Heart right ventricle (tissue), 16 donors: ENCODE results near the gene SLC15A3. TPM values are rescaled to one million over a fixed set of nuclear protein-coding genes. Genes with fewer than 3 reads are reported as not detected.

Experiments
- ATAC-seq, 8 donors: fragments of 200-7000 bp; cut with Tn5 transposase; one replicate each; pipeline ENCODE4 v1.9.1; 2020; ENCODE audit warnings: mild to moderate bottlenecking in 8 of 8, moderate library complexity in 8 of 8, moderate number of reproducible peaks in 1 of 8
- DNase-seq, 2 donors: peaks; one replicate each; pipeline ENCODE4 v3.0.0-alpha.2; 2020
- H3K27ac ChIP-seq, 10 donors: fragments of 200-600 bp; sonication (generic) in 2 of 10; one replicate each; pipeline versions ENCODE4 v1.5.0 to v1.8.0; 2020 to 2022; ENCODE audit warnings: mild to moderate bottlenecking in 3 of 10
- H3K27me3 ChIP-seq, 7 donors: fragments of 200-600 bp; one replicate each; pipeline ENCODE4 v1.8.0; 2021 to 2022; ENCODE audit warnings: mild to moderate bottlenecking in 2 of 7
- H3K36me3 ChIP-seq, 9 donors: fragments of 200-600 bp; sonication (generic) in 1 of 9; one replicate each; pipeline versions ENCODE4 v1.5.0 to v1.8.0; 2020 to 2022; ENCODE audit warnings: mild to moderate bottlenecking in 2 of 9
- H3K4me1 ChIP-seq, 9 donors: fragments of 200-600 bp; sonication (generic) in 1 of 9; one replicate each; pipeline versions ENCODE4 v1.5.0 to v1.8.0; 2020 to 2022; ENCODE audit warnings: mild to moderate bottlenecking in 4 of 9
- H3K4me3 ChIP-seq, 10 donors: fragments of 200-600 bp; sonication (generic) in 2 of 10; one replicate each; pipeline versions ENCODE4 v1.5.0 to v1.8.0; 2020 to 2022; ENCODE audit warnings: mild to moderate bottlenecking in 7 of 10, moderate library complexity in 2 of 10
- H3K9me3 ChIP-seq, 11 donors: fragments of 200-600 bp in 10 of 11; sonication (generic) in 2 of 11; one replicate each; pipeline versions ENCODE4 v1.5.0 to v1.8.0; 2013 to 2022; ENCODE audit warnings: mild to moderate bottlenecking in 2 of 11, control low read depth in 1 of 11, moderate library complexity in 1 of 11
- WGBS, 2 donors: extraction: QIAGEN DNeasy Blood & Tissue Kit; methylation state at CpG; one replicate each; pipeline ENCODE4 v1.1.7; 2013; ENCODE audit warnings: inconsistent platforms in 1 of 2; 5-methylcytosine and 5-hydroxymethylcytosine counted together
- intact Hi-C, 10 donors: fragments of 100-400 bp; cut with DNase I; formaldehyde crosslinking; loops; one replicate each; pipeline versions ENCODE4 v1.11.1 to v1.14.2; 2022
- polyA plus RNA-seq, 2 donors: library from polyadenylated mRNA; stranded (reverse); fragments of 200-250 nt; gene quantifications; one replicate each; pipeline ENCODE4 v1.2.3, GENCODE V29; 2013
- total RNA-seq, 10 donors: library from RNA; stranded (reverse); fragmentation: NEBNext Ultra II Directional in 3 of 10; extraction: Animal tissue kit (Norgen Biotek cat#: 25700) in 3 of 10; gene quantifications; one replicate each; pipeline versions ENCODE4 v1.2.1 to v1.2.4, GENCODE V29; 2021 to 2023
- TF ChIP-seq, protein P1 (sequence below), 9 donors: fragments of 200-600 bp; sonication (generic) in 2 of 9; IDR thresholded peaks; one replicate each; pipeline versions ENCODE4 v1.5.0 to v1.8.0; 2021 to 2022; ENCODE audit warnings: antibody characterized with exemption in 9 of 9, mild to moderate bottlenecking in 5 of 9, moderate library complexity in 1 of 9
- donor health status: Arrhythmogenic right ventricular cardiomyopathy.
- donor health status: ischemic (EF 13 %, LVEDD 7.1; RV severe dilation, severe dysfunction).
- donor health status: healthy with polysubstance abuse.
- donor health status: DM: no; HTN: yes; CAD: no.
- donor health status: DM: no; HTN: no; CAD: no.
- donor health status: ischemic (EF 25% LVEDD 6.9; RV normal size, moderate dysfunction).
- donor health status: ischemic (EF 25% LVEDD 5.7; RV mildly dilated, moderate dysfunction).
- donor health status: healthy.
- donor health status: DM: yes; HTN: yes; CAD: no.
- donor health status: Ischemic cardiomyopathy.
- donor health status: ischemic (EF 35%, LVEDD 5.7; RV mildly dilated, moderate dysfunction).
- donor health status: nonischemic (EF 11% LVEDD 7.7; RV severe dilation, severe dysfunction).
- donor health status: DM: yes; HTN: yes; CAD: no.
- donor health status: PGD.
- donor health status: ischemic (EF 29% LVEDD 5.4; RV normal size, mild dysfunction).
- donor health status: nonischemic (EF 23%, LVEDD 6.1; RV moderate dilation, normal function).

Gene SLC15A3
- total and polyA plus RNA-seq, 12 donors: 9.5 to 52.4 (median 19.5) TPM

- H3K4me3 ChIP-seq: no peak overlapping the region
- ATAC-seq: no peak
- TF ChIP-seq, protein P1, sequence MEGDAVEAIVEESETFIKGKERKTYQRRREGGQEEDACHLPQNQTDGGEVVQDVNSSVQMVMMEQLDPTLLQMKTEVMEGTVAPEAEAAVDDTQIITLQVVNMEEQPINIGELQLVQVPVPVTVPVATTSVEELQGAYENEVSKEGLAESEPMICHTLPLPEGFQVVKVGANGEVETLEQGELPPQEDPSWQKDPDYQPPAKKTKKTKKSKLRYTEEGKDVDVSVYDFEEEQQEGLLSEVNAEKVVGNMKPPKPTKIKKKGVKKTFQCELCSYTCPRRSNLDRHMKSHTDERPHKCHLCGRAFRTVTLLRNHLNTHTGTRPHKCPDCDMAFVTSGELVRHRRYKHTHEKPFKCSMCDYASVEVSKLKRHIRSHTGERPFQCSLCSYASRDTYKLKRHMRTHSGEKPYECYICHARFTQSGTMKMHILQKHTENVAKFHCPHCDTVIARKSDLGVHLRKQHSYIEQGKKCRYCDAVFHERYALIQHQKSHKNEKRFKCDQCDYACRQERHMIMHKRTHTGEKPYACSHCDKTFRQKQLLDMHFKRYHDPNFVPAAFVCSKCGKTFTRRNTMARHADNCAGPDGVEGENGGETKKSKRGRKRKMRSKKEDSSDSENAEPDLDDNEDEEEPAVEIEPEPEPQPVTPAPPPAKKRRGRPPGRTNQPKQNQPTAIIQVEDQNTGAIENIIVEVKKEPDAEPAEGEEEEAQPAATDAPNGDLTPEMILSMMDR (IDR thresholded peaks at IDR 0.05): no peak
- DNase-seq: no peak
- peaks cover 4 to 24% (median 21%) of the 10 kb centered on the region in 9 donors for H3K4me1 ChIP-seq
- no peaks in the 10 kb centered on the region for H3K9me3 ChIP-seq
- no peak overlapping the region for H3K27ac ChIP-seq
- H3K36me3 ChIP-seq: peaks cover 0 to 25% (median 0%) of the 10 kb centered on the region in 9 donors
- intact Hi-C loops: no loop called here
- H3K27me3 ChIP-seq: peaks cover 0 to 42% (median 12%) of the 10 kb centered on the region in 7 donors
- WGBS, 2 donors: 95% methylated on average over 20 of the region's 20 CpGs
Observed at GRCh38 chr11:60928563-60929001, 23.4 kb downstream of the SLC15A3 start.

- no peak for DNase-seq
Observed at GRCh38 chr11:60927600-60927999, 24.4 kb downstream of the SLC15A3 start.

DNA sequence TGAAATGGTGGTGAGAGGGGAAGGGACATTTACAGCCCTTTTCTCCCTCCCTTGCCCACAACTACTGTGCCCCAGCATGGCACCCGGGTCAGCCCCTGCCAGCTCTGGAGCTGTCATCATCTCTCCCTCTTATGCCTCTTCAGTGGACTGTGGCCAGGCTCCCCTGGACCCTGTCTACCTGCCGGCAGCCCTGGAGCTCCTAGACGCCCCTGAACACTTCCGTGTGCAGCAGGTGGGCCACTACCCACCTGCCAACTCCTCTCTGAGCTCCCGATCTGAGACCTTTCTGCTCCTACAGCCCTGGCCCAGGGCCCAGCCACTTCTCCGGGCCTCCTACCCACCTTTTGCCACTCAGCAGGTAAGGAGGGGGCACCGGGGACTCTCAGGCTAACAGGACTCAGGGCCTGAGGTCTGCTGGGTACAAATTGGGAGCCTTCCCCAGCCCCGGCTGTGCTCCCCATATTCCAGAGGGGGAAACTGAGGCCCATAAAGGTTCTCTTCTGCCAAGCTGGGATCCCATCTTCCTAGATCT lies 24.8 kb downstream of the SLC15A3 start:
- Histone ChIP-seq H3K27ac (no peak overlapping the region), H3K4me3 (no peak overlapping the region), H3K4me1 (peaks cover 4 to 29% (median 22%) of the 10 kb centered on the region in 9 donors), H3K9me3 (no peaks in the 10 kb centered on the region), H3K27me3 (peaks cover 0 to 46% (median 12%) of the 10 kb centered on the region in 7 donors), H3K36me3 (peaks cover 0 to 36% (median 9%) of the 10 kb centered on the region in 9 donors)
- ATAC-seq: no peak
- DNase-seq: no peak
- intact Hi-C loops: no loop called here
- 91 to 94% methylated on average over 8 of the region's 8 CpGs for whole genome bisulfite sequencing, 2 donors
- TF ChIP-seq, protein P1 (IDR thresholded peaks at IDR 0.05): no peak

More at GRCh38 chr11:60927600-60927999, 24.4 kb downstream of the SLC15A3 start:
- H3K4me1 ChIP-seq: peaks cover 4 to 29% (median 22%) of the 10 kb centered on the region in 9 donors
- peaks cover 0 to 33% (median 6%) of the 10 kb centered on the region in 9 donors for H3K36me3 ChIP-seq
- no peak for ATAC-seq
- peaks cover 0 to 46% (median 12%) of the 10 kb centered on the region in 7 donors for H3K27me3 ChIP-seq
- 87 to 89% methylated on average over 16 of the region's 16 CpGs for WGBS, 2 donors
- H3K4me3 ChIP-seq: no peak overlapping the region
- TF ChIP-seq, protein P1 (IDR thresholded peaks at IDR 0.05): no peak
- intact Hi-C loops: no loop called here
- no peaks in the 10 kb centered on the region for H3K9me3 ChIP-seq
- no peak overlapping the region for H3K27ac ChIP-seq

- H3K36me3 ChIP-seq: peaks cover 0 to 36% (median 16%) of the 10 kb centered on the region in 9 donors
- no peaks in the 10 kb centered on the region for H3K9me3 ChIP-seq
- no peak overlapping the region for H3K4me3 ChIP-seq
- H3K4me1 ChIP-seq: peaks cover 4 to 29% (median 22%) of the 10 kb centered on the region in 9 donors
- intact Hi-C loops: no loop called here
- ATAC-seq: no peak
- TF ChIP-seq, protein P1 (IDR thresholded peaks at IDR 0.05): no peak
- H3K27me3 ChIP-seq: peaks cover 0 to 46% (median 12%) of the 10 kb centered on the region in 7 donors
- no peak overlapping the region for H3K27ac ChIP-seq
- no peak for DNase-seq
- WGBS, 2 donors: 95% methylated on average over 8 of the region's 8 CpGs
Observed at GRCh38 chr11:60926500-60926899, 25.5 kb downstream of the SLC15A3 start.
